Sigmoid colon (tissue), 7 donors: ENCODE measurements around the gene DIP2C. TPM values are rescaled to one million over a fixed set of nuclear protein-coding genes. Genes with fewer than 3 reads are reported as not detected.

Source experiments
- DNase-seq: peaks from one replicate; pipeline ENCODE4 v3.0.0-alpha.2; 2019
- H3K27ac ChIP-seq, 4 donors: fragments of 200-600 bp; sonication (generic); one replicate each; pipeline ENCODE4 v1.5.1; 2016 to 2019; ENCODE audit warnings: mild to moderate bottlenecking in 1 of 4
- H3K27me3 ChIP-seq, 3 donors: fragments of 200-600 bp; sonication (generic); one replicate each; pipeline ENCODE4 v1.5.1; 2019; ENCODE audit warnings: mild to moderate bottlenecking in 1 of 3
- H3K36me3 ChIP-seq, 4 donors: fragments of 200-600 bp; sonication (generic); one replicate each; pipeline ENCODE4 v1.5.1; 2016 to 2019
- H3K4me1 ChIP-seq, 4 donors: fragments of 200-600 bp; sonication (generic); one replicate each; pipeline ENCODE4 v1.5.1; 2017 to 2019
- H3K4me3 ChIP-seq, 4 donors: fragments of 200-600 bp; sonication (generic); one replicate each; pipeline ENCODE4 v1.5.1; 2017 to 2019; ENCODE audit warnings: mild to moderate bottlenecking in 2 of 4, moderate library complexity in 1 of 4
- H3K9me3 ChIP-seq, 4 donors: fragments of 200-600 bp in 3 of 4; sonication (generic) in 3 of 4; one replicate each; pipeline versions ENCODE4 v1.5.1 to v1.6.1; 2013 to 2019
- CTCF ChIP-seq, 4 experiments: fragments of 450-650 bp in 3 of 4; fragments of 200-600 bp in 1 of 4; IDR thresholded peaks; one replicate each; pipeline ENCODE4 v1.5.1; 2016 to 2019; ENCODE audit warnings: antibody characterized with exemption in 4 of 4, mild to moderate bottlenecking in 3 of 4, moderate library complexity in 2 of 4
- EP300 ChIP-seq, 4 donors: sonication (generic); formaldehyde crosslinking; IDR thresholded peaks; one replicate each; pipeline ENCODE4 v1.6.1; 2017; ENCODE audit warnings: antibody characterized with exemption in 4 of 4
- POLR2A ChIP-seq, 2 donors: fragments of 450-650 bp; IDR thresholded peaks; one replicate each; pipeline ENCODE4 v1.6.1; 2016; ENCODE audit warnings: antibody characterized with exemption in 2 of 2, mild to moderate bottlenecking in 2 of 2, moderate library complexity in 2 of 2
- POLR2AphosphoS5 ChIP-seq, 4 donors: sonication (generic); formaldehyde crosslinking; IDR thresholded peaks; one replicate each; pipeline ENCODE4 v1.6.1; 2017; ENCODE audit warnings: antibody characterized with exemption in 4 of 4
- WGBS, 2 donors: extraction: QIAGEN DNeasy Blood & Tissue Kit; methylation state at CpG; one replicate each; pipeline ENCODE4 v1.1.7; 2013; 5-methylcytosine and 5-hydroxymethylcytosine counted together
- intact Hi-C: fragments of 100-400 bp; cut with DNase I; formaldehyde crosslinking; loops from one replicate; pipeline ENCODE4 v1.15.1; 2023
- polyA plus RNA-seq, 3 donors: library from polyadenylated mRNA; stranded (reverse); fragments of 200-250 nt; gene quantifications; one replicate each; pipeline ENCODE4 v1.2.3, GENCODE V29; 2013
- total RNA-seq, 4 donors: library from RNA; depleted of rRNA; stranded (reverse); fragments of >200 nt; gene quantifications; one replicate each; pipeline ENCODE4 v1.1.0, GENCODE V29; 2016
- donor health status: healthy with polysubstance abuse.
- donor health status: Bipolar disorder and iron deficiency.
- donor health status: healthy.

DIP2C gene
- total and polyA plus RNA-seq, 7 donors: 1.8 to 67.9 (median 42.1) TPM

- WGBS, 2 donors: 89 to 94% methylated on average over 13 of the region's 13 CpGs
- Histone ChIP-seq H3K27me3 (no peaks in the 10 kb centered on the region), H3K27ac (no peak overlapping the region), H3K9me3 (no peaks in the 10 kb centered on the region), H3K4me1 (peaks cover 0 to 2% (median 0%) of the 10 kb centered on the region in 4 donors), H3K36me3 (peaks cover 4 to 66% (median 22%) of the 10 kb centered on the region in 4 donors), H3K4me3 (no peak overlapping the region)
- TF ChIP-seq EP300 (IDR thresholded peaks at IDR 0.05): no peak
- no peak for TF ChIP-seq POLR2AphosphoS5 (IDR thresholded peaks at IDR 0.05)
- TF ChIP-seq CTCF (IDR thresholded peaks at IDR 0.05): no peak
- no peak for TF ChIP-seq POLR2A (IDR thresholded peaks at IDR 0.05)
- intact Hi-C loops: no loop called here
- DNase-seq: no peak
Measured at GRCh38 chr10:416091-416515, 273.4 kb downstream of the DIP2C start.

DNA sequence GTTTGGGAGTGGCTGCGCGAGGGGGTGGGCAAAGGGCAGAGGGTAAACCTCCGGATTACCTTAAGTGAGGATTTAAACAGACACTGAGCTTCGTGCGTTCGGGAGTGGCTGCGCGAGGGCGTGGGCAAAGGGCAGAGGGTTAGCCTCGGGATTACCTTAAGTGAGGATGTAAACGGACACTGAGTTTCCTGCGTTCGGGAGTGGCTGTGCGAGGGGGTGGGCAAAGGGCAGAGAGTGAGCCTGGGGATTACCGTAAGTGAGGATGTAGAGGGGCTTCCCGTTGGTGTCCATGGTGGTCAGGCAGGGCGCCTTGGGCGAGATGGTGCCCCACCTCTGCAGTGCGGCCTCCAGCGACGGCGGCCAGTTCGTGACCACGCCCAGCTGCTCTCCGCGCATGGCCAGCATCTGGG, 275.8 kb downstream of the DIP2C start:
- DNase-seq: no peak
- TF ChIP-seq POLR2A (IDR thresholded peaks at IDR 0.05) (no peak), POLR2AphosphoS5 (IDR thresholded peaks at IDR 0.05) (no peak), EP300 (IDR thresholded peaks at IDR 0.05) (no peak), CTCF (IDR thresholded peaks at IDR 0.05) (no peak)
- no peak overlapping the region for H3K27ac ChIP-seq
- no peaks in the 10 kb centered on the region for H3K4me1 ChIP-seq
- no peaks in the 10 kb centered on the region for H3K9me3 ChIP-seq
- 56 to 74% methylated on average over 26 of the region's 26 CpGs for WGBS, 2 donors
- H3K36me3 ChIP-seq: peaks cover 4 to 50% (median 11%) of the 10 kb centered on the region in 4 donors
- H3K4me3 ChIP-seq: no peak overlapping the region
- H3K27me3 ChIP-seq: no peaks in the 10 kb centered on the region
- intact Hi-C loops: no loop called here

- intact Hi-C loops: no loop called here
- Histone ChIP-seq H3K27ac (no peak overlapping the region), H3K9me3 (no peaks in the 10 kb centered on the region), H3K27me3 (no peaks in the 10 kb centered on the region), H3K4me1 (peaks cover 0 to 3% (median 0%) of the 10 kb centered on the region in 4 donors), H3K4me3 (no peak overlapping the region), H3K36me3 (peaks cover 9 to 58% (median 17%) of the 10 kb centered on the region in 4 donors)
- TF ChIP-seq EP300 (IDR thresholded peaks at IDR 0.05) (no peak), POLR2A (IDR thresholded peaks at IDR 0.05) (no peak), POLR2AphosphoS5 (IDR thresholded peaks at IDR 0.05) (no peak)
- no peak for DNase-seq
- WGBS, 2 donors: 80 to 90% methylated on average over 10 of the region's 10 CpGs
Measured at GRCh38 chr10:412109-412508, 277.4 kb downstream of the DIP2C start.

DNA sequence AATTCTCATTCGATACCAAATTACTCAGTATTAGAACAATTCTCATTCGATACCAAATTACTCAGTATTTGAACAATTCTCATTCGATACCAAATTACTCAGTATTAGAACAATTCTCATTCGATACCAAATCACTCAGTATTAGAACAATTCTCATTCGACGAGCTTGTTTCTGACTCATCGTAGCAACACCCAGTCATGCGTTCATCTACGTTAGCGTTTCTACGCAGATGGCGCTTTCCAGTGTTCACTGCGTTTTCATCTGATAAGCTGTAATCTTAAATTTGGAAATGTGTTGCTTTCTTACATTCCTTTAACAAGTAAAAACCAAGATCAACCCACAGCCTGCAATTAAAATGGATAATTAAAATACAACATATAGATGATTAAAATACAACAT, 277.9 kb downstream of the DIP2C start:
- no peak overlapping the region for H3K4me3 ChIP-seq
- peaks cover 0 to 3% (median 0%) of the 10 kb centered on the region in 4 donors for H3K4me1 ChIP-seq
- no peak for TF ChIP-seq POLR2AphosphoS5 (IDR thresholded peaks at IDR 0.05)
- TF ChIP-seq CTCF (IDR thresholded peaks at IDR 0.05): no peak
- TF ChIP-seq EP300 (IDR thresholded peaks at IDR 0.05): no peak
- TF ChIP-seq POLR2A (IDR thresholded peaks at IDR 0.05): no peak
- intact Hi-C loops: no loop called here
- no peaks in the 10 kb centered on the region for H3K27me3 ChIP-seq
- 93 to 97% methylated on average over 13 of the region's 13 CpGs for WGBS, 2 donors
- no peaks in the 10 kb centered on the region for H3K9me3 ChIP-seq
- H3K27ac ChIP-seq: no peak overlapping the region
- H3K36me3 ChIP-seq: peaks cover 9 to 57% (median 17%) of the 10 kb centered on the region in 4 donors
- DNase-seq: no peak

DNA sequence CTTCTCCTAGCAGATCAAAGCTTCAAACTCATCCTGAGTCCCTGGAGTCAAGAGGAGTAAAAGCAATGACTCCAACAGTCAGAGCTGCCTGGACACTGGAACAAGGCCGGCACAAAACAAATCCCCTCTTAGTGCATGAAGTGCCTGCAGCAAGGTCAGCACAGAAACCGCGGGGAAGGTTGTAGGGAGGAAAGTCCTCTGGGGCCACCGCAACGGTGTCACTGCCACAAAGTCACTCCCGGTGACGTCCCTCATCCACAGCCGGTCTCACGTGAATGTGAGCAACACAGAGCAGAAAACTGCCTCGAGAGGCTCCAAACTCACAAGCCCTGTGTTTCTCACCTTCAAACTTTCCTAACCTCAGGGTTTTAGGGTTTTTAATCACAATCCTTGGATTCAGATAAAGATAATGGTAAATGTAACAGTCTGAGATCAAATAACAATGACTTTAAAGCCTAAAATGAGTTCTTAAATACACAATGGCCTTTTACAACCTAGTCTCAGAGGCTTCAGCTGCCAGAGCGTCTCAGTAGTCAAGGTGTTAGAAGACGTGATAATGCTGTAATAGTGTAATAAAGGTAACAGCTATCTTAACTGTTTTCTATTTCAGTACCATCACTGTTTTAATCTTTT, 279.9 kb downstream of the DIP2C start:
- no peak for DNase-seq
- Histone ChIP-seq H3K4me3 (no peak overlapping the region), H3K9me3 (no peaks in the 10 kb centered on the region), H3K27me3 (no peaks in the 10 kb centered on the region), H3K4me1 (peaks cover 0 to 3% (median 0%) of the 10 kb centered on the region in 4 donors), H3K27ac (no peak overlapping the region), H3K36me3 (peaks cover 9 to 49% (median 18%) of the 10 kb centered on the region in 4 donors)
- TF ChIP-seq POLR2AphosphoS5 (IDR thresholded peaks at IDR 0.05): no peak
- TF ChIP-seq CTCF (IDR thresholded peaks at IDR 0.05): no peak
- TF ChIP-seq EP300 (IDR thresholded peaks at IDR 0.05): no peak
- no peak for TF ChIP-seq POLR2A (IDR thresholded peaks at IDR 0.05)
- 17 to 69% methylated on average over 12 of the region's 12 CpGs for WGBS, 2 donors
- intact Hi-C loops: no loop called here
